Panc1 (cell line): Measurements from ENCODE around the gene CAPN7. TPM values are rescaled to one million over a fixed set of nuclear protein-coding genes. Genes with fewer than 3 reads are reported as not detected.

Experiments used
- ATAC-seq: fragments of 200-7000 bp; cut with Tn5 transposase; 2 replicates; pipeline ENCODE4 v1.9.1; 2020; ENCODE audit warnings: mild to moderate bottlenecking, moderate library complexity
- BruUV-seq: library from RNA; stranded (reverse); fragments of 400-500 nt; replicated peaks from 2 replicates; lab custom pipeline; 2021; lab: Mats Ljungman, UMichigan
- CTCF ChIA-PET: fragments of 300-600 bp; sonication (Branson Sonifier 250); formaldehyde crosslinking; loops from one replicate; lab custom pipeline; 2022; ENCODE audit warnings: antibody characterized with exemption; lab: Charles Lee
- POLR2A ChIA-PET: fragments of 300-600 bp; sonication (Branson Sonifier 250); formaldehyde crosslinking; loops from one replicate; lab custom pipeline; 2022; ENCODE audit warnings: antibody characterized with exemption; lab: Charles Lee
- DNase-seq: peaks from one replicate; pipeline ENCODE4 v3.0.0-alpha.2; 2010; ENCODE audit warnings: low read depth, low spot score
- H3K27ac ChIP-seq: 2 replicates; pipeline ENCODE4 v1.5.1; 2011; ENCODE audit warnings: mild to moderate bottlenecking, low read length, inconsistent platforms
- H3K27me3 ChIP-seq: fragments of 200-500 bp; sonication (Bioruptor generic); 2 replicates; pipeline ENCODE4 v1.6.0; 2014; ENCODE audit warnings: low read length, inconsistent platforms; ENCODE audit not compliant: control insufficient read depth, insufficient read depth
- H3K36me3 ChIP-seq: fragments of 200-500 bp; sonication (Bioruptor generic); 2 replicates; pipeline ENCODE4 v1.5.1; 2014; ENCODE audit warnings: inconsistent platforms, mild to moderate bottlenecking, low read length, moderate library complexity; ENCODE audit not compliant: control insufficient read depth, insufficient read depth
- H3K4me1 ChIP-seq: 2 replicates; pipeline ENCODE4 v1.5.1; 2011; ENCODE audit warnings: inconsistent platforms, mild to moderate bottlenecking, low read length, moderate library complexity; ENCODE audit not compliant: control insufficient read depth, insufficient read depth
- H3K4me3 ChIP-seq, 2 experiments: 2 replicates each; pipeline ENCODE4 v1.5.1; 2011 to 2012; ENCODE audit warnings: low read depth in 2 of 2, low read length in 2 of 2, mild to moderate bottlenecking in 2 of 2, inconsistent platforms in 1 of 2, moderate library complexity in 1 of 2
- H3K9me3 ChIP-seq: fragments of 200-500 bp; sonication (Bioruptor generic); 2 replicates; pipeline ENCODE4 v1.5.1; 2014; ENCODE audit warnings: low read depth, mild to moderate bottlenecking, inconsistent platforms, low read length, moderate library complexity; ENCODE audit not compliant: control insufficient read depth, insufficient read depth
- POLR2AphosphoS5 ChIP-seq: IDR thresholded peaks from 2 replicates; pipeline ENCODE4 v1.6.1; 2012; ENCODE audit warnings: mild to moderate bottlenecking, low read depth, low read length, moderate library complexity
- SIN3A ChIP-seq: IDR thresholded peaks from 2 replicates; pipeline ENCODE4 v1.6.1; 2012; ENCODE audit warnings: low read depth, mild to moderate bottlenecking, low read length, moderate library complexity, borderline replicate concordance; ENCODE audit not compliant: insufficient read depth
- TCF7L2 ChIP-seq: IDR thresholded peaks from 2 replicates; pipeline ENCODE4 v1.6.1; 2011; ENCODE audit warnings: mild to moderate bottlenecking, low read depth, low read length, inconsistent platforms
- in situ Hi-C: cut with HindIII; loops from 2 replicates; pipeline ENCODE4 v1.10.0; 2016; ENCODE audit warnings: low sequenced_read_pairs, low pct_unique_long_range_greater_than_20kb
- intact Hi-C: fragments of 100-400 bp; cut with micrococcal nuclease; formaldehyde crosslinking; loops from one replicate; pipeline ENCODE4 v1.10.0; 2022; ENCODE audit not compliant: unreplicated experiment
- total RNA-seq: library from RNA; stranded (reverse); gene quantifications from one replicate; pipeline ENCODE4 v1.2.1, GENCODE V29; 2021; ENCODE audit not compliant: unreplicated experiment
- TF ChIP-seq, protein P1 (sequence below): fragments of 450-650 bp; IDR thresholded peaks from 2 replicates; pipeline ENCODE4 v1.5.1; 2017; ENCODE audit warnings: mild to moderate bottlenecking
- TF ChIP-seq, protein P2 (sequence below), 2 experiments: IDR thresholded peaks; 2 replicates each; pipeline ENCODE4 v1.6.1; 2011 to 2012; ENCODE audit warnings: low read depth in 2 of 2, control low read depth in 1 of 2, low read length in 1 of 2, mild to moderate bottlenecking in 1 of 2, moderate library complexity in 1 of 2; ENCODE audit not compliant: insufficient read depth in 1 of 2

Gene CAPN7
- total RNA-seq, 1 experiment from 2014 or later: 26.5 TPM

DNA sequence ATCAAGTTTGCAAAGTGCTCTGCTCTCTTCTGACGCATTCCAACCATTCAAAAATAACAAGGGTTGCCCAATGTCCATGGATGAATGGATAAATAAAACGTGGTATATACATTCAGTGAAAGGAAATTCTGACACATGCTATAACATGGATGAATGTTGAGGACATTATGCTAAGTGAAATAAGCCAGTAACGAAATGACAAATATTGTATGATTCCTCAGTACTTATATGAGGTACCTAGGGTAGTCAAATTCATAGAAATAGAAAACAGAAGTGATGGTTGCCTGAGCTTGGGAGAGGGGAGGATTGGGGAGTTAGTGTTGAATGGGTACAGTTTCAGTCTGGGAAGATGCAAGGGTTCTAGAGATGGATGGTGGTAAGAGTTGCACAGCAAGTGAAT lies 92.5 kb downstream of the CAPN7 start:
- ChIA-PET POLR2A (no interaction called here), CTCF (no interaction called here)
- ATAC-seq (no peak), DNase-seq (no peak)
- H3K27me3 ChIP-seq: no peaks in the 10 kb centered on the region
- no peak overlapping the region for H3K4me3 ChIP-seq
- intact Hi-C loops (no loop called here), in situ Hi-C loops (no loop called here)
- no peak overlapping the region for H3K27ac ChIP-seq
- H3K36me3 ChIP-seq: no peaks in the 10 kb centered on the region
- TF ChIP-seq, protein P1, sequence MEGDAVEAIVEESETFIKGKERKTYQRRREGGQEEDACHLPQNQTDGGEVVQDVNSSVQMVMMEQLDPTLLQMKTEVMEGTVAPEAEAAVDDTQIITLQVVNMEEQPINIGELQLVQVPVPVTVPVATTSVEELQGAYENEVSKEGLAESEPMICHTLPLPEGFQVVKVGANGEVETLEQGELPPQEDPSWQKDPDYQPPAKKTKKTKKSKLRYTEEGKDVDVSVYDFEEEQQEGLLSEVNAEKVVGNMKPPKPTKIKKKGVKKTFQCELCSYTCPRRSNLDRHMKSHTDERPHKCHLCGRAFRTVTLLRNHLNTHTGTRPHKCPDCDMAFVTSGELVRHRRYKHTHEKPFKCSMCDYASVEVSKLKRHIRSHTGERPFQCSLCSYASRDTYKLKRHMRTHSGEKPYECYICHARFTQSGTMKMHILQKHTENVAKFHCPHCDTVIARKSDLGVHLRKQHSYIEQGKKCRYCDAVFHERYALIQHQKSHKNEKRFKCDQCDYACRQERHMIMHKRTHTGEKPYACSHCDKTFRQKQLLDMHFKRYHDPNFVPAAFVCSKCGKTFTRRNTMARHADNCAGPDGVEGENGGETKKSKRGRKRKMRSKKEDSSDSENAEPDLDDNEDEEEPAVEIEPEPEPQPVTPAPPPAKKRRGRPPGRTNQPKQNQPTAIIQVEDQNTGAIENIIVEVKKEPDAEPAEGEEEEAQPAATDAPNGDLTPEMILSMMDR: no peak
- TF ChIP-seq TCF7L2 (no peak), SIN3A (no peak), POLR2AphosphoS5 (no peak)
- TF ChIP-seq, protein P2, sequence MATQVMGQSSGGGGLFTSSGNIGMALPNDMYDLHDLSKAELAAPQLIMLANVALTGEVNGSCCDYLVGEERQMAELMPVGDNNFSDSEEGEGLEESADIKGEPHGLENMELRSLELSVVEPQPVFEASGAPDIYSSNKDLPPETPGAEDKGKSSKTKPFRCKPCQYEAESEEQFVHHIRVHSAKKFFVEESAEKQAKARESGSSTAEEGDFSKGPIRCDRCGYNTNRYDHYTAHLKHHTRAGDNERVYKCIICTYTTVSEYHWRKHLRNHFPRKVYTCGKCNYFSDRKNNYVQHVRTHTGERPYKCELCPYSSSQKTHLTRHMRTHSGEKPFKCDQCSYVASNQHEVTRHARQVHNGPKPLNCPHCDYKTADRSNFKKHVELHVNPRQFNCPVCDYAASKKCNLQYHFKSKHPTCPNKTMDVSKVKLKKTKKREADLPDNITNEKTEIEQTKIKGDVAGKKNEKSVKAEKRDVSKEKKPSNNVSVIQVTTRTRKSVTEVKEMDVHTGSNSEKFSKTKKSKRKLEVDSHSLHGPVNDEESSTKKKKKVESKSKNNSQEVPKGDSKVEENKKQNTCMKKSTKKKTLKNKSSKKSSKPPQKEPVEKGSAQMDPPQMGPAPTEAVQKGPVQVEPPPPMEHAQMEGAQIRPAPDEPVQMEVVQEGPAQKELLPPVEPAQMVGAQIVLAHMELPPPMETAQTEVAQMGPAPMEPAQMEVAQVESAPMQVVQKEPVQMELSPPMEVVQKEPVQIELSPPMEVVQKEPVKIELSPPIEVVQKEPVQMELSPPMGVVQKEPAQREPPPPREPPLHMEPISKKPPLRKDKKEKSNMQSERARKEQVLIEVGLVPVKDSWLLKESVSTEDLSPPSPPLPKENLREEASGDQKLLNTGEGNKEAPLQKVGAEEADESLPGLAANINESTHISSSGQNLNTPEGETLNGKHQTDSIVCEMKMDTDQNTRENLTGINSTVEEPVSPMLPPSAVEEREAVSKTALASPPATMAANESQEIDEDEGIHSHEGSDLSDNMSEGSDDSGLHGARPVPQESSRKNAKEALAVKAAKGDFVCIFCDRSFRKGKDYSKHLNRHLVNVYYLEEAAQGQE (IDR thresholded peaks at IDR 0.05; ENCODE audit: insufficient read depth in 1 of 2, low read depth in 2 of 2, low read length in 1 of 2): no peak
- H3K4me1 ChIP-seq: no peaks in the 10 kb centered on the region; the same call in 1 of the 2 replicates
- no TSS peak for BruUV-seq
- no peaks in the 10 kb centered on the region for H3K9me3 ChIP-seq

DNA sequence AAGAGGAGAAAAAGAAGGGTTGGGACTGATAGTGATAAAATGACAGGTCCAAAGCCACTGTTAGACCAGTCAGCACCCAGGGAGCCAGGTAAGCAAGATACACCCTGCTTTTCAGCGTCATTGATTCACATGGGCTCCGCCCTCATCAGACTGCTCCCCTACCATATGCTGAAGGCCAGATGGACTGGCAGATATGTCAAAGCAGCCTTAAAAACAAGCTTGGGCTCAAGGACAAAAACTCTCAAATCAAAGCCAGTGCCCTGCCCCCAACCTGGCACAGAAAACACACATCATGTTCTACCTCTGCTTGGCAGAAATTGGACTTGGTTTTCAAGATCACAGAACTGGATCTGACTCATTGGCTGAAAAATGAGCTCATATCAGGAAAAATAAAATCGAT lies 93.0 kb downstream of the CAPN7 start:
- no TSS peak for BruUV-seq
- POLR2A ChIA-PET: interaction anchor here (0.6 to 0.7 kb wide), 2 partner anchors 18 to 25 kb away, joined by 4 to 9 read pairs; no protein-coding TSS in a partner anchor
- no peaks in the 10 kb centered on the region for H3K9me3 ChIP-seq
- TF ChIP-seq POLR2AphosphoS5: no peak
- TF ChIP-seq, protein P2 (IDR thresholded peaks at IDR 0.05; ENCODE audit: insufficient read depth in 1 of 2, low read depth in 2 of 2, low read length in 1 of 2): no peak
- TF ChIP-seq SIN3A: no peak
- no peak for TF ChIP-seq TCF7L2
- TF ChIP-seq, protein P1: no peak
- ATAC-seq: no peak
- DNase-seq: no peak
- H3K4me1 ChIP-seq: no peaks in the 10 kb centered on the region; the same call in 1 of the 2 replicates
- in situ Hi-C loops: no loop called here
- intact Hi-C loops: no loop called here
- CTCF ChIA-PET: no interaction called here
- no peaks in the 10 kb centered on the region for H3K27me3 ChIP-seq
- no peak overlapping the region for H3K27ac ChIP-seq
- no peak overlapping the region for H3K4me3 ChIP-seq
- H3K36me3 ChIP-seq: no peaks in the 10 kb centered on the region
